NT2/D1 (cell line): ENCODE measurements around the gene IRF1.
"Not testable (repeated sequence)": the region's sequence is repeated elsewhere in the genome, so short reads cannot be mapped to it uniquely, and the experiment has no call there.

ENCODE experiments used
- DNase-seq: peaks from one replicate; pipeline ENCODE4 v3.0.0-alpha.2; 2011; ENCODE audit warnings: low read depth, low spot score
- H3K27me3 ChIP-seq: 2 replicates; pipeline ENCODE4 v1.6.0; 2011; ENCODE audit warnings: mild to moderate bottlenecking; ENCODE audit not compliant: insufficient read length, insufficient read depth
- H3K36me3 ChIP-seq: 2 replicates; pipeline ENCODE4 v1.6.1; 2011; ENCODE audit warnings: mild to moderate bottlenecking, low read length, mixed read lengths; ENCODE audit not compliant: insufficient read depth, insufficient read length
- H3K4me1 ChIP-seq: 2 replicates; pipeline ENCODE4 v1.5.1; 2011; ENCODE audit not compliant: insufficient read depth, insufficient read length
- H3K4me3 ChIP-seq: 2 replicates; pipeline ENCODE4 v1.5.1; 2011; ENCODE audit warnings: low read depth; ENCODE audit not compliant: insufficient read length
- H3K9ac ChIP-seq: 2 replicates; pipeline ENCODE4 v1.6.0; 2011; ENCODE audit warnings: low read depth; ENCODE audit not compliant: insufficient read length
- H3K9me3 ChIP-seq: 2 replicates; pipeline ENCODE4 v1.5.1; 2011; ENCODE audit warnings: mild to moderate bottlenecking, low read length; ENCODE audit not compliant: insufficient read depth
- SUZ12 ChIP-seq: IDR thresholded peaks from 2 replicates; pipeline ENCODE4 v1.6.1; 2011; ENCODE audit not compliant: insufficient read length, insufficient read depth; ENCODE audit errors: extremely low read depth
- YY1 ChIP-seq: IDR thresholded peaks from 2 replicates; pipeline ENCODE4 v1.6.1; 2011; ENCODE audit not compliant: insufficient read length, insufficient read depth
- ZNF274 ChIP-seq: IDR thresholded peaks from 2 replicates; pipeline ENCODE4 v1.6.1; 2011; ENCODE audit warnings: mild to moderate bottlenecking, low read depth, low read length

IRF1 gene

GRCh38 chr5:132526290-132526973 is 35.9 kb upstream of the IRF1 start:
- no peaks in the 10 kb centered on the region for H3K9me3 ChIP-seq
- H3K9ac ChIP-seq, result no peak overlapping the region
- no peak overlapping the region for H3K4me3 ChIP-seq
- H3K4me1 ChIP-seq, result no peaks in the 10 kb centered on the region
- H3K36me3 ChIP-seq, result no peaks in the 10 kb centered on the region
- DNase-seq, result peak; percentile 23
- H3K27me3 ChIP-seq, result no peaks in the 10 kb centered on the region
- no peak for TF ChIP-seq SUZ12
- no peak for TF ChIP-seq ZNF274
- TF ChIP-seq YY1, result no peak

- H3K27me3 ChIP-seq, result no peaks in the 10 kb centered on the region
Measured at GRCh38 chr5:132525299-132525724, 34.7 kb upstream of the IRF1 start.

GRCh38 chr5:132524877-132525276 is 34.3 kb upstream of the IRF1 start:
- not testable (repeated sequence) for H3K27me3 ChIP-seq, H3K4me1 ChIP-seq, H3K9me3 ChIP-seq, H3K9ac ChIP-seq, H3K4me3 ChIP-seq, DNase-seq, H3K36me3 ChIP-seq

More at GRCh38 chr5:132525299-132525724, 34.7 kb upstream of the IRF1 start:
- H3K9me3 ChIP-seq, result no peaks in the 10 kb centered on the region
- no peak for DNase-seq
- H3K36me3 ChIP-seq, result no peaks in the 10 kb centered on the region
- TF ChIP-seq ZNF274 (no peak), SUZ12 (no peak), YY1 (no peak)
- no peak overlapping the region for H3K4me3 ChIP-seq
- H3K4me1 ChIP-seq, result no peaks in the 10 kb centered on the region
- H3K9ac ChIP-seq, result no peak overlapping the region

- H3K27me3 ChIP-seq, DNase-seq, H3K36me3 ChIP-seq, H3K9me3 ChIP-seq, H3K4me1 ChIP-seq, H3K4me3 ChIP-seq, H3K9ac ChIP-seq: not testable (repeated sequence)
Measured at GRCh38 chr5:132522067-132522466, 31.5 kb upstream of the IRF1 start.

GRCh38 chr5:132513618-132514336 is 23.2 kb upstream of the IRF1 start:
- not testable (repeated sequence) for H3K9ac ChIP-seq, H3K4me1 ChIP-seq, H3K36me3 ChIP-seq, H3K9me3 ChIP-seq, H3K27me3 ChIP-seq, DNase-seq
- peak overlapping the region; percentile 25 for H3K4me3 ChIP-seq

- Histone ChIP-seq H3K36me3 (no peaks in the 10 kb centered on the region), H3K4me3 (no peak overlapping the region), H3K9me3 (peaks cover 7% of the 10 kb centered on the region; the same call in 1 of the 2 replicates), H3K27me3 (no peaks in the 10 kb centered on the region), H3K9ac (no peak overlapping the region), H3K4me1 (no peaks in the 10 kb centered on the region)
- DNase-seq, result no peak
- TF ChIP-seq ZNF274, result no peak
- TF ChIP-seq SUZ12, result no peak
- TF ChIP-seq YY1, result no peak
Measured at GRCh38 chr5:132510076-132510475, 19.5 kb upstream of the IRF1 start.

- Histone ChIP-seq H3K9ac (no peak overlapping the region), H3K4me1 (no peaks in the 10 kb centered on the region), H3K4me3 (no peak overlapping the region), H3K27me3 (no peaks in the 10 kb centered on the region), H3K9me3 (no peaks in the 10 kb centered on the region; the same call in 1 of the 2 replicates), H3K36me3 (no peaks in the 10 kb centered on the region)
- TF ChIP-seq SUZ12 (no peak), YY1 (no peak)
- no peak for DNase-seq
Measured at GRCh38 chr5:132506094-132506692, 15.6 kb upstream of the IRF1 start.
